Karpas-422 (cell line): Measurements from ENCODE around the gene KRT9. TPM values are rescaled to one million over a fixed set of nuclear protein-coding genes. Genes with fewer than 3 reads are reported as not detected.

Experiments
- DNase-seq: peaks from one replicate; pipeline ENCODE4 v3.0.0-alpha.2; 2015
- H2AFZ ChIP-seq: fragments of 200-600 bp; sonication (generic); 2 replicates; pipeline ENCODE4 v1.6.1; 2014; ENCODE audit warnings: antibody characterized with exemption, low read length, mixed read lengths
- H3K27ac ChIP-seq: fragments of 200-600 bp; sonication (generic); 2 replicates; pipeline ENCODE4 v1.5.1; 2014; ENCODE audit warnings: mild to moderate bottlenecking, low read length, moderate library complexity
- H3K27me3 ChIP-seq: fragments of 200-600 bp; sonication (generic); 2 replicates; pipeline ENCODE4 v1.6.1; 2014; ENCODE audit warnings: low read length, mixed read lengths
- H3K36me3 ChIP-seq: fragments of 200-600 bp; sonication (generic); 2 replicates; pipeline ENCODE4 v1.6.1; 2014; ENCODE audit warnings: low read length, mixed read lengths; ENCODE audit not compliant: insufficient read depth
- H3K4me1 ChIP-seq: fragments of 200-600 bp; sonication (generic); 2 replicates; pipeline ENCODE4 v1.6.1; 2014; ENCODE audit warnings: mild to moderate bottlenecking, low read length, mixed read lengths
- H3K4me2 ChIP-seq: fragments of 200-600 bp; sonication (generic); 2 replicates; pipeline ENCODE4 v1.6.1; 2014; ENCODE audit warnings: low read length, low read depth, mild to moderate bottlenecking; ENCODE audit not compliant: poor library complexity, severe bottlenecking
- H3K4me3 ChIP-seq: fragments of 200-600 bp; sonication (generic); 2 replicates; pipeline ENCODE4 v1.5.1; 2014; ENCODE audit warnings: mild to moderate bottlenecking, antibody characterized with exemption, low read length, mixed read lengths
- H3K79me2 ChIP-seq: fragments of 200-600 bp; sonication (generic); 2 replicates; pipeline ENCODE4 v1.6.1; 2014; ENCODE audit warnings: mild to moderate bottlenecking, low read length, mixed read lengths
- H3K9ac ChIP-seq: fragments of 200-600 bp; sonication (generic); 2 replicates; pipeline ENCODE4 v1.6.0; 2014; ENCODE audit warnings: low read length
- H3K9me2 ChIP-seq: fragments of 200-600 bp; sonication (generic), shearing (Covaris generic); replicated peaks from 2 replicates; pipeline ENCODE4 v1.6.0; 2014; ENCODE audit warnings: mild to moderate bottlenecking, low read length, moderate library complexity; ENCODE audit not compliant: insufficient read depth
- H3K9me3 ChIP-seq: fragments of 300-700, 200-600 bp; sonication (generic); 2 replicates; pipeline ENCODE4 v1.6.1; 2014; ENCODE audit warnings: low read length, mixed read lengths
- H4K20me1 ChIP-seq: fragments of 200-600 bp; sonication (generic); 2 replicates; pipeline ENCODE4 v1.6.1; 2014; ENCODE audit warnings: mild to moderate bottlenecking, antibody characterized with exemption, low read length, low read depth; ENCODE audit not compliant: insufficient read depth
- total RNA-seq: library from RNA; depleted of rRNA; stranded (reverse); fragments of >200 nt; shearing (Covaris generic); gene quantifications from 2 replicates; pipeline ENCODE4 v1.2.3, GENCODE V29; 2014; ENCODE audit warnings: low replicate concordance

Gene KRT9
- total RNA-seq, 1 experiment from 2014 or later, result not detected

DNA sequence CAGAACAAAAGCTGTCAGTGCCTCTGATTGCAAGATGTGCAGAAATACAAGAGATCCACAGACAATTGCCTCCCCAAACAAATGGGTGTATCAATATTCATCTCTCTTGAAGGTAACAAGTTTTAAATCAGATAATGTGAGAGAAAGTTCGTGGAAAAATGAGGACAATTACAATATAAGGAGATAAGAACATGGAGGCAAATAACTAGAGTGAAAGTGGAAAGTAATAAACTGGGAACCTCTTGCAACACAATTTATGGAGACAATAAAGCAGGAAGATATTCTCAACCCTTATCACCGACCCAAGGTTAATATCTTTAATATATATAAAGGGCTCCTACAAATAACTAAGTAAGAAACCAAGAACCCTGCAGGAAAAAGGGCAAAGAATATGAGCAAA is 29.5 kb downstream of the KRT9 start:
- Histone ChIP-seq H3K36me3 (no peaks in the 10 kb centered on the region), H3K27ac (no peak overlapping the region), H3K4me2 (peak overlapping the region; percentile 26), H3K4me3 (no peak overlapping the region), H3K79me2 (no peaks in the 10 kb centered on the region), H2AFZ (no peak overlapping the region), H3K4me1 (peaks cover 10% of the 10 kb centered on the region), H3K27me3 (no peaks in the 10 kb centered on the region), H3K9me3 (no peaks in the 10 kb centered on the region), H3K9me2 (no peaks in the 10 kb centered on the region), H3K9ac (no peak overlapping the region), H4K20me1 (no peaks in the 10 kb centered on the region)
- DNase-seq, result no peak

DNA sequence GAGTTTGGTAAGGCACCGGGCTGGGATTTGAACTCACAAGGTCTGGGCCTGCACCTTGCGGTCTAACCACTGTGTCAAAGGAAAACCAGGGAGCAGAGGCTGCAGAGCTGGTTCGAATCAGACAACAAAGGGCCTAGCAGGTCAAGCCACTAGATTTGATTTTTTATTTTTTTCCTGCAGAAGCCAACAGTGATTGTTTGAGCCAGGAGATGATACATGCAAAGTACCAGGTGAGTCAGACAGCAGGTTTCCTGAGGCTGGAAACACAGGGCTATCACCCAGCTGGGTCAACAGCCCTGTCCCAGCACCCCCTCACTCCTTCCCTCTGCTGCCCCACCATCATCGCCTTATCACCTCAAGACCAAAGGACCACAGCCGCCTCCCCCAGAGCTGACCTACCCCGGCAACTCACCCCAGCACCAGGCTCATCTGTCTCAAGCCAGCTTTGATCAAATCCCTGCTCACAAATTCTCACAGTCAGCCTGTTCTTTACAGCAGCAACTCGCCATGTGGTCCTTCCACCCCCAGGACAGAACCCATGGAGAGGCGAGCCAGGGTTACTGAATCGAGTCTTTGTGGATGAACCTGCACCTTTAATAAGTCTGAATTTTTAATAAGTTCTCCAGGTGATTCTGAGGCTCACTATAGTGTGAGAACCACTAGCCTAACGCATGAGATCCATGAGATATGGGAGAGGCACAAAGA is 30.8 kb downstream of the KRT9 start:
- H3K79me2 ChIP-seq, result no peaks in the 10 kb centered on the region
- H3K4me3 ChIP-seq, result no peak overlapping the region
- no peaks in the 10 kb centered on the region for H3K9me3 ChIP-seq
- no peak for DNase-seq
- no peak overlapping the region for H3K4me2 ChIP-seq
- H3K9ac ChIP-seq, result no peak overlapping the region
- peaks cover 10% of the 10 kb centered on the region for H3K4me1 ChIP-seq
- H3K36me3 ChIP-seq, result no peaks in the 10 kb centered on the region
- H3K27ac ChIP-seq, result no peak overlapping the region
- no peak overlapping the region for H2AFZ ChIP-seq
- no peaks in the 10 kb centered on the region for H4K20me1 ChIP-seq
- no peaks in the 10 kb centered on the region for H3K9me2 ChIP-seq
- no peaks in the 10 kb centered on the region for H3K27me3 ChIP-seq

DNA sequence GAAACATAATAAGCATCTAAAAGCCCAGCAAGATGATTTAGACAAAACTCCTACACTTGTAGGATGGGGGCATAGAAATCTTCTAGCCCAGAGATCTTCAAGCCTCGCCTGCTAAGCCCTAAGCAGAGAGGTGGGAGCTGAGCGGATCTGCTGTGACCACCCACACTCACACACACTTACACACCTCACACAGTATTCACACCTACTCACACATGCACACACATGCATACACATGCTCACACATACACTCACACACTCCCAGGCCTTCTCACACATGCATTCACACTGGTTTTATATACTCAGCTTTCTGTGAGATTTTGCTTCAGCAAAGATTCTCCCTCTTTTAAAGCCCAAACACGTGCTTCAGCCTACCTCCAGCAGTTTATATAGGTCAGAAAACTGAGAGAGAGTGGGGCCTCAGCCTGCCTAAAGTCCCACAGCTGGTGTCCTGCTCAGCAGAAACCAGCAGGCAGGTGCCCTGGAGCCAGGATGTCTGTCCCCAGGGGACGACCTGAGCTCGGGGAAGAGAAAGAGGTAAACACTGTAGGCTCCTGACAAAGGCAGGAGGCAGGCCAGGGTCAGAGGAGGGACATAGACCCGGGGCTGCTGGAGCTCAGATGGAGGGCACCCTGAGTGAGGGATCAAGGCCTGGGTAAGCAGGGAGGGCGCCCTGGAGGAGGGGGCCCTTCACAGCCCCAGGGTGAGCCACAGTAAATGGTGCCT is 31.7 kb downstream of the KRT9 start:
- Histone ChIP-seq H3K27ac (no peak overlapping the region), H4K20me1 (no peaks in the 10 kb centered on the region), H3K4me3 (no peak overlapping the region), H3K4me2 (no peak overlapping the region), H2AFZ (no peak overlapping the region), H3K27me3 (no peaks in the 10 kb centered on the region), H3K4me1 (peaks cover 10% of the 10 kb centered on the region), H3K9ac (no peak overlapping the region), H3K79me2 (no peaks in the 10 kb centered on the region), H3K9me2 (no peaks in the 10 kb centered on the region), H3K9me3 (no peaks in the 10 kb centered on the region), H3K36me3 (no peaks in the 10 kb centered on the region)
- DNase-seq, result no peak

DNA sequence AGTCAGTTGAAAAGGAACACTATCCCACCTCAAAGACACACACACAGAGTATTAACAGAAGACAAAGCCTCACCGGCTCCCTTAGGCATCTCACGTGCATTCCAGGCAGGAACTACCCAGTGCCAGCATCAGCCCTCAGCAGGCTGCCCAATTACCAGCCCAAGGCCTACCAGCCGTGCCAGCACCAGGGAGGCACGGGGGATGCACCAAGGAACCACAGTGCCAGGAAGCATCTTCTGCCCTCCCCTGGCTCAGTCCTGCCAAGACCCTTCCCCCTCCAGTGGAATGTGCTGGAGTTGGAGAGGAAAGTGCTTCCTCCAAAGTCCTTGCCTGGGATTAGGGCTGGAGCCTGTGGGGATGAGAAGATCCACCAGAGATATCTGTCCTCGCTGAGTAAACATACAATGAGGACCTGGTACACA is 32.8 kb downstream of the KRT9 start:
- no peaks in the 10 kb centered on the region for H3K27me3 ChIP-seq
- H4K20me1 ChIP-seq, result no peaks in the 10 kb centered on the region
- H3K27ac ChIP-seq, result no peak overlapping the region
- no peak overlapping the region for H2AFZ ChIP-seq
- H3K79me2 ChIP-seq, result no peaks in the 10 kb centered on the region
- no peak for DNase-seq
- H3K9me3 ChIP-seq, result no peaks in the 10 kb centered on the region
- peaks cover 10% of the 10 kb centered on the region for H3K4me1 ChIP-seq
- no peaks in the 10 kb centered on the region for H3K9me2 ChIP-seq
- no peak overlapping the region for H3K4me3 ChIP-seq
- H3K4me2 ChIP-seq, result no peak overlapping the region
- no peak overlapping the region for H3K9ac ChIP-seq
- no peaks in the 10 kb centered on the region for H3K36me3 ChIP-seq

DNA sequence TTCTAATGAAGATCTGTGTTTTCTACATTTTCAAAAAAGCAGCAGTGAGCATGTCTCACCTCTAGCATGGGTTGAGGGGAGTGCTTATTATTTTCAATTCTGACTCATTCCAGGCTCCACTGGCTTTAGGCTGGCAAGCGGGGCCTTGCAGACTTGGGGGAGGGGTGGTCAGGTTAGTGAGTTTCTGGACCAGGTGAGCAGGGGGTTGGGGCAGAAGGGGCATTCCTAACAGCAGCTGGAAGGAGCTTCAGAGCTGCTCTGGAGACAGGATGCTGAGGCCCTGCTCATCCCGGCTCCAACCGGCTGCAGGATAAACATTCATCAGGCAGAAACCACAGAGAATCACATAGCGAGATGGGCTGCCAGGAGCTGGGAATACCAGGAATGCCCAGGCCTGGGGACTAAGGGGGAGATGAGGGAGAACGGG is 33.3 kb downstream of the KRT9 start:
- no peak overlapping the region for H2AFZ ChIP-seq
- H4K20me1 ChIP-seq, result no peaks in the 10 kb centered on the region
- no peaks in the 10 kb centered on the region for H3K27me3 ChIP-seq
- no peaks in the 10 kb centered on the region for H3K36me3 ChIP-seq
- H3K4me2 ChIP-seq, result no peak overlapping the region
- no peaks in the 10 kb centered on the region for H3K9me3 ChIP-seq
- no peaks in the 10 kb centered on the region for H3K79me2 ChIP-seq
- peaks cover 10% of the 10 kb centered on the region for H3K4me1 ChIP-seq
- DNase-seq, result no peak
- no peak overlapping the region for H3K9ac ChIP-seq
- no peak overlapping the region for H3K27ac ChIP-seq
- H3K4me3 ChIP-seq, result no peak overlapping the region
- no peaks in the 10 kb centered on the region for H3K9me2 ChIP-seq

DNA sequence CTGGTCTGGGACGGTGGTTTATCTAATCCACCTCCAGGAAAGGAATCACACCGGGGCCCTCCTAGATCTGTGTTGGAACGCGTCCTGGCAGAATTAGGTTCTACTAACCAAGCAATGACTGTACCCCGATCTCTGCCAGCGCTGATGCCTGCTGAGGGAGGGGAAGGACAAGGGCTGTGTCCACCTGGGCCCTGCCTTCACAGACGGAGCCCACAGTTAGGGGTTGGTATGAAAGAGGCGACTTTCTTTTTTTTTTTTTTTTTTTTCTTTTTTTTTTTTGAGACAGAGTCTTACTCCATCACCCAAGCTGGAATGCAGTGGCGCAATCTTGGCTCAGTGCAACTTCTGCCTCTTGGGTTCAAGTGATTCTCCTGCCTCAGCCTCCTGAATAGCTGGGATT is 33.9 kb downstream of the KRT9 start:
- no peak overlapping the region for H3K9ac ChIP-seq
- H3K9me3 ChIP-seq, result no peaks in the 10 kb centered on the region
- H2AFZ ChIP-seq, result no peak overlapping the region
- H3K9me2 ChIP-seq, result no peaks in the 10 kb centered on the region
- H4K20me1 ChIP-seq, result no peaks in the 10 kb centered on the region
- no peaks in the 10 kb centered on the region for H3K36me3 ChIP-seq
- H3K4me3 ChIP-seq, result no peak overlapping the region
- DNase-seq, result no peak
- no peak overlapping the region for H3K4me2 ChIP-seq
- no peak overlapping the region for H3K27ac ChIP-seq
- no peaks in the 10 kb centered on the region for H3K79me2 ChIP-seq
- peaks cover 9% of the 10 kb centered on the region for H3K4me1 ChIP-seq
- no peaks in the 10 kb centered on the region for H3K27me3 ChIP-seq

DNA sequence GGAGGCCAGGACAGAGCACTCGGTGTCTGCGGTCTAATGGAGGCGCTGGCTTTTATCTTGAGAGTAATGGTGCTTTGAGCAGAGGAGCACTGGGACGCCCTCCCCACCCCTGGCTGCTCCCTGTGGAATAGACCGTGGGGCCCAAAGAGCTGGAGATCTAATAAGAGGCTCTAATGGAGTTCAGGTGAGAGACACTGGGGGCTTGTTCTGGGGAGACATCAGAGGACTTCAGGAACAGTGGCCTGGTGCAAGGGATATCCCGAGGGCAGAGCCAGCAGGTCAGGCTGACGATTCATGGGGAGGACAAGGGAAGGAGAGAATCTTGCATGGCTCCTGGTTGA is 34.3 kb downstream of the KRT9 start:
- Histone ChIP-seq H3K27ac (no peak overlapping the region), H3K27me3 (no peaks in the 10 kb centered on the region), H3K4me2 (no peak overlapping the region), H4K20me1 (no peaks in the 10 kb centered on the region), H3K9ac (no peak overlapping the region), H3K9me2 (no peaks in the 10 kb centered on the region), H3K4me1 (peaks cover 5% of the 10 kb centered on the region), H2AFZ (no peak overlapping the region), H3K79me2 (no peaks in the 10 kb centered on the region), H3K4me3 (no peak overlapping the region), H3K36me3 (no peaks in the 10 kb centered on the region), H3K9me3 (no peaks in the 10 kb centered on the region)
- DNase-seq, result no peak

DNA sequence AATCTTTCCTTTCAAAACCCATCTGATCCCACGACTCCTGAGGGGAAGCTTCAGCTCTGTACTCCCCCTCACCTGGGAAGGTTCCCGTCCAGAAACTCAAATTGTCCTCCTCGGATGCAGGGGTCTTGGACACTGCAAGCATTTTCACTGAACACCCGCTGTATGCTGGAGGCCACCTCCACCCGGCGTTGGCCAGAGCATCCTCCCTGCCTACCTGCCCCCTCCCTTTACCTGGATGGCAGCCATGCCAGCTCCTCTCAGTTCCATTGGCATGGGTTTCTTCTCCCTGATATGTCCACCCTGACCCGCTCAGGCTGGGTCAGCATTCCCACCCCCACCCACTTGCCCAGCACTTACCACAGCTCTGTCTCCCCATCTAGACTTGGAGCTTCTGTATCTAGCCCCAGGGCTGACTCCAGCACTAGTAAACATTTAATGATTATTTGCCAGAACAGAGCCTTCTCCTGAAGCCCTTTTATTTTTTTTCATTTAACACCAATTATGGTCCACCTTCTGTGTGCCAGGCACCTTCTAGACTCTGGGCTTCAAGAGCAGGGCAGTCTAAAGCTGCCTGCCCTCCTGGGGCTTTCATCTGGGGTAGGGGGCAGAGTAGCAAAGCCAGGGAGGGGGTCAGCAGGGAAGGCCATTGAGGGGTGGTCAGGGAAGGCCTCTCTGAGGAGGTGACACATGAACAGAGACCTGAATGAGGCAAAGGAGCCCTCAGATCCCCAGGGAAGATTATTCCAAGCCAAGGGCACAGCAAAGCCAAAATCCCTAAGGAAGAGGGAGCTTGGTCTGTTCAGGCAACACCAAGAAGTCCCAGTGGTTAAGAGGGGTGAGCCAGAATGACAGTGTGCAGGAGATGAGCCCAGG is 34.9 kb downstream of the KRT9 start:
- Histone ChIP-seq H3K27me3 (no peaks in the 10 kb centered on the region), H3K4me2 (no peak overlapping the region), H3K27ac (no peak overlapping the region), H3K9me2 (no peaks in the 10 kb centered on the region), H3K36me3 (no peaks in the 10 kb centered on the region), H4K20me1 (no peaks in the 10 kb centered on the region), H3K79me2 (no peaks in the 10 kb centered on the region), H3K9ac (no peak overlapping the region), H2AFZ (no peak overlapping the region), H3K9me3 (no peaks in the 10 kb centered on the region), H3K4me3 (no peak overlapping the region), H3K4me1 (no peaks in the 10 kb centered on the region)
- DNase-seq, result no peak
